ENCODE measurements around the gene NECTIN4.
"Not testable (repeated sequence)": the region's sequence is repeated elsewhere in the genome, so short reads cannot be mapped to it uniquely, and the experiment has no call there.

The NECTIN4 gene

DNA sequence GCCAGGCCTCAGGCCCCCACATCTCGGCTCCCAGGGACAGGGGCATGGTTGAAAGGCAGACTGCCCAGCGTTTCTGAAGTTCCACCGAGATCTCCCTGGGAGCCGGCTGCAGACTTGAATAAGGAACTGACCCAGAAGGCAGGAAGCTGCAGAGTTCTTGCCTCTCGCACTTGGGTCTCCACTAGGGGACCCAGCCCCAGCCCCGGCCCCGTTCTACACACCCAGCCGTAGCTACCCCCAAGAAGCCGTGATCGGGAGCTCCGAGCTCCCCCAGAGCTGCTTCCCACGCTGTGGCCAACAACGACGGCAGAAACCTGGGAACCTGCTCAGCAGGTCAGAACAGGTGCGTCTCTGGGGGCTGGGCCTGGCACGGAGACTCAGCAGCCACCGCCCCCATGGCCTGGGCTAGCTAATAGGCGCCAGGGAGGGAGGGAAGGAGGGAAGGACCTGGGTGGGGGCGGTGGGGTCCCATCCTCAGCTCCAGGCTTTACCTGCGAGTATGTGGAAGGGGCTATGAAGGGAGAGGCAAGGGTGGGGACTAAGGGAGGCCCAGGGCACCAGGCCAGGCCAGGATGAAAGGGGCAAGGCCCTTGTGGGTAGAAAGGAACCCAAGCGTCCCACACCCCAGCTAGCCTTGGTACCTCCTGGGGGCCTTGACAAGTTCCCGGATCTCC, at the start of gene NECTIN4:
Gene NECTIN4, minus strand, starts transcription at position 308 of the 674 bp plus-strand sequence. Its CDS starts 262 bp downstream, at position 46.
- no peak for DNase-seq

- no peak for DNase-seq
Observed at GRCh38 chr1:161138431-161138830, 49.1 kb upstream of the NECTIN4 start.

DNA sequence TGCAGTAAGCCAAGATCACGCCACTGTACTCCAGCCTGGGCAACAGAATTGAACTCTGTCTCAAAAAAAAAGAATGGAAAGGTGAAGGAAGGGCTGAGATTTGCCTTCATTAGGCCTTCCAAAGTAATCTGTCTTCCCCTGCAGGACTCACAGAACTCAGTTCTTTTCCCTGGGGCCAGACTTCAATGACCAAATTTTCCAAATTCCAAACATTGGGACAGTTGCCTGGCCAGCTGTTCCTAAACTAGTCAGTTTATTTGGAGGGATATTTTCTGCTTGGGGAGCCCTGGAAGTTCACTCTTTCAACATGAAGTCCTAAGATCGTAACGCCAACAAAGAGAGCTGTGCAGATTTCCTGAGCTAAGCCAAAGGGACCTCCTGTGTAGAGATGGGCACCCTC, 48.5 kb upstream of the NECTIN4 start:
- DNase-seq: no peak

DNA sequence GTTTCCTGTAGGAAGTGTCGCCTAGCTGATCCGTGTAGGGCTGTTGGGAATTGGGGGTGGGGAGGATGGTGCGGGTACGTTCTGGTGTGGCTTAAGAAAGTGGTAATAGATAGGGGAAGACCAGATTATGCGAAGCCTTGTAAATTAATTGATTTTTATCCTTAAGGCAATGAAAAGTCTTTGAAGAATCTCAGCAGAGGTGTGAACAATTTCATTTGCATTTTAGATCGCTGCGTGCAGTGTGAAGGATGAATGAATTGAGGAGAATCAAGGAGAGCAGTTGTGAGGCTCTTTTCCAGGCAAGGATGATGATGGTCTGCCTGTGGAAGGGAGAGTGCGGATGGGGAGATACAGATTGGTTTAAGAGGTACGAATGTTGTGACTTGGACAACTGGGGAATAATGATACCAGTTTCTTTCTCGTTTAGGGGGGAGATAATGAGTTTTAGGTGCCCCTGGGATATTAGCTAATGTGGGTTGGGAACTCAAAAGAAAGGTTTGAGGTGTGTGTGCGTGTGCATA, 43.9 kb upstream of the NECTIN4 start:
- DNase-seq: no peak

- peak; percentile 96 for DNase-seq
Observed at GRCh38 chr1:161132410-161133219, 43.3 kb upstream of the NECTIN4 start, which contains the start of gene DEDD. Gene DEDD (minus strand): TSS chr1:161132667. CDS start chr1:161124462, 8,205 bp downstream.

- DNase-seq: no peak
Observed at GRCh38 chr1:161131523-161132409, 42.4 kb upstream of the NECTIN4 start.

- no peak for DNase-seq
Observed at GRCh38 chr1:161130266-161130665, 40.9 kb upstream of the NECTIN4 start.

GRCh38 chr1:161128591-161129420, 39.4 kb upstream of the NECTIN4 start:
- DNase-seq: no peak

DNA sequence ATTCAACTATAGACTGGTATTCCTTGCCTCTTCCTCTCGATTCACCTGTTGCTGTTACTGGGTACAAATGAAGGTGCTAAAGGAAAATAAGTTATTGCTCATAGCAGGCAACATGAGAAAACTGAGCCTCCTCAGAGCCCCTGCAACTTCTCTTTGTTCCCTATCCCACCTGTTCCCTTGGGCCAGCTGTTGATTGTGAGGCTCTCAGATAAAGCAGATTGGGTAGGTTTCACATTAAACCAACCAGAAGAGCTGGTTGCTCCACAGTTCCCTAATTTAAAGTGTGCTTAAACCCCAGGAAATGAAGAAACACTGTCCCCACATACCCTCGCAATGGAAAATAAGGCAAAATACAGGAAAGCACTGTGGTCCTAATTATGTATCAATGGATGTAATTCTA, 38.3 kb upstream of the NECTIN4 start:
- DNase-seq: no peak

DNA sequence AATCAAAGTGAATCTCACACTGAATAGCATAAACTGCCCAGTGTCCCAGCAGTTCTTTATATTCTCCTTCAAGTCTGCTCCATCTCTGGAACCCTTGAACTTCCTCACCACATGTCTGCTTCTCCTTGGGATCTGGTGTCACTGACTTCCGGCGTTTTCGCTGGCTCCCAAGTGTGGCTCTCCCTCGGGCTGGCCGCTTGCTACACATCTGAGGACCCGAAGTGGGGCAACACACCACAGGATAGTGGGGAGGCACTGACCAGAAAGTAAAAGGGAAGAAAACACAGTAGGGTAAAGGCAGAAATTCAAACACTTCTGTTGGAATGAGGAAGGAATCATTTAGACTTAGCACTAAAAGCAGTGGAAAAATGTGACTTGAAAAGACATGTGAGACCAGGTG, 33.6 kb upstream of the NECTIN4 start:
- DNase-seq: no peak

DNA sequence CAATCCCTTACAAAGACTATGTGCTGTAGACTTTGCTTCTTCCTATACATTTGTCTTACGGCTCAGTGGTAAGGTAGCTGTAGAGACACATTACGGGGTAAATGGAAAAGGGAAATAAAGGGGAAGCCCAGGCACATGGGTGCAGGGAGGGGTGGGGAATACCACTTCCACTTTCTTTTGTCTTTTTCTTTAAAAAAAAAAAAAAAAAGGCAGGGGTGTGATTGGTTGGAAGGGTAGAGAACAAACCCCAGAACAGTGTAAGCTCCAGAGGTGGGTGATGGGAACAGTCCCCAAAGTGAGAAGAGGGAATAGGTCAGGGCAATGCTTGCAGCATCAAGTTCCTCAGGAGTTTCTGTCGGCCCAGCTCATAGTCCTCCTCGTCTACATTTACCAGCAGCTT, 32.5 kb upstream of the NECTIN4 start:
- DNase-seq: no peak

DNA sequence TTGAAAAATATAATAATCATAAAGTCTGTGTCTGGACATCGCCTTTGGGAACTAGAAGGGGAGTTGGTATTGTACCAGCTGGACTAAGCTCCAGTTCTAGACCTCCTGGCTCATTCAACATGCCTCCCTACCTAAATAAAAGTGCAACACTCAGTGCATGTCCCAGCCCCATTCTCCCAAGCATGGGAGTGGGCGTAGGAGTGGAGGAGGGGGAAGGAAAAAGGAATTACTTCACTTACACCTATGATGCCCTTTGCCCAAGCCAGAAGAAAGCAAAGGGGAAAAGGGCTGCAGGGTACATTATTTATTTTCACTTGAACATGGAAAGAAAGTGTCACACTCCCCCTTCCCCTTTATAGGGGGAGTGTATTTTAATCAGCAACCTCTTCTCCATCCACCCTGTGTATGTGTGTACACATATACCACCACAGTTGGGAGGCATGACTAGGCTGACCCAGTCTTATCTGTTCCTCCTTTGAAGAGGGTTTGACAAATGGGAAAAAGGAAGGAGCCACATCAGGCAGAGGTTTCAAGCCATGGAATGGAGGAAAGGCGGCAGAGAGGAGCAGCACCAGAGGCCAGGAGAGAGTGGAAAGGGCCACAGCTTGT, 31.8 kb upstream of the NECTIN4 start:
- no peak for DNase-seq

DNA sequence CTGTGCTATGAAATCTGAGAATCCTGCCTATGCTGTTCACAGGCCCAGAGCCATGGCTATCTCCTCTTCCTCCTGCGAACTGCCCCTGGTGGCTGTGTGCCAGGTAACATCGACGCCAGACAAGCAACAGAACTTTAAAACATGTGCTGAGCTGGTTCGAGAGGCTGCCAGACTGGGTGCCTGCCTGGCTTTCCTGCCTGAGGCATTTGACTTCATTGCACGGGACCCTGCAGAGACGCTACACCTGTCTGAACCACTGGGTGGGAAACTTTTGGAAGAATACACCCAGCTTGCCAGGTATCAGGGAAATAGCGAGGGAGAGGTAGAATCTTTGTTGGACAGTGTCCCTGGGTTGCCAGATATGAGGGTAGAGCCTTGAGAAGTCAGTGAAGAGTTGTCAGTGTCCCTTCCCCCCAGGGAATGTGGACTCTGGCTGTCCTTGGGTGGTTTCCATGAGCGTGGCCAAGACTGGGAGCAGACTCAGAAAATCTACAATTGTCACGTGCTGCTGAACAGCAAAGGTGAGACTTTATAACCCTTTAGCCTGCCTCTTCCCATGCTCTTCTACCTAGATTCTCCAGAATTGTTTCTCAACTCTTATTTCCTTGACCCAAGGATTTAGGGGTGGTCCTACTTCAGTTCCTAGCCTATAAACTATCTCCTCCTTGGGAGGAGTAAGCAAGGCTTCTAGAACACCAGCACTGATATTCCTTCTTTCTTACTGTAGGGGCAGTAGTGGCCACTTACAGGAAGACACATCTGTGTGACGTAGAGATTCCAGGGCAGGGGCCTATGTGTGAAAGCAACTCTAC, 29.9 kb upstream of the NECTIN4 start:
- DNase-seq: no peak

DNA sequence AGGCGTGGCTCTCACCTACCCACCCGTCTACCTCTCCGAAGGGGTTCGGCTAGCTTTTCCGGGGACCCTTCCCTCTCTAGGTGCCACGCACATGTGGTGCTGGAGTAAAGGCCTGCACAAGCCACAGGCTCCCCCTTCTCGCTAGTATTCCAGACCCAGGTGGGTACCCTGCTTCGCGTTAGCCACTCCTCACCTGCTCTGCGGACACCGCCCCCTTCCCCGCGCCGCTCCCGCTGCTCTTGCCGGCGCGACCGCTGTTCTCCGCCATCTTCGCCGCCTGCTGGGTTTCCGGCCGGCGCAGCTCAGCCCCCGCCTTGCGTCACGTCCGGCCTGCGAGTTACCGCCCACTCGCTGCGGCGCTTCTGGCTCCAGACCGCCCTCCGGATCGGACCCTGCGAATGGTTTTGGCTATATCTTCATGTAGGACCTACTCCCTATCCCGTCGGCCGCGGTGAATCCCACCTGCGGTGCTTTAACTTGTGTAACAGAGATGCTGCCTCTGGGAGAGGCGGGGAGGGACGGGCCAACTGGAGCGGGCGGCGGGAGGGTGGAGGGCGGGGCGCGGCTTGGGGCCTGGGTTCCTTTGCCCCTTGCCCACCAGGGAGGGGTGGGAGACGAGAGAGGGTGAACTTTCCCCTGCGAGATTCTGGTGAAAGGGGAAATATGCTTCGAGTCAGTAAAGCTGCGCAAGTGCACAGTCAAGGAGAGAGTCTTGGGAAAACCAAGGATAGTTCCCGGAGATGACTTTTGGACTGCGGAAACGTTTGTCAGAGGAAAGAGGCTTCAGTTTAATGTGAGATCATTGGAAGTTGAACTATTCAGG, 28.6 kb upstream of the NECTIN4 start, which contains the start of the genes NIT1 and PFDN2:
Gene NIT1, plus strand, starts transcription at position 347 of the 823 bp plus-strand sequence. Its CDS starts 72 bp downstream, at position 419.
Gene PFDN2, minus strand, starts transcription at position 279 of the 823 bp plus-strand sequence. Its CDS starts 11 bp downstream, at position 268.
- peak; percentile 75 for DNase-seq

DNA sequence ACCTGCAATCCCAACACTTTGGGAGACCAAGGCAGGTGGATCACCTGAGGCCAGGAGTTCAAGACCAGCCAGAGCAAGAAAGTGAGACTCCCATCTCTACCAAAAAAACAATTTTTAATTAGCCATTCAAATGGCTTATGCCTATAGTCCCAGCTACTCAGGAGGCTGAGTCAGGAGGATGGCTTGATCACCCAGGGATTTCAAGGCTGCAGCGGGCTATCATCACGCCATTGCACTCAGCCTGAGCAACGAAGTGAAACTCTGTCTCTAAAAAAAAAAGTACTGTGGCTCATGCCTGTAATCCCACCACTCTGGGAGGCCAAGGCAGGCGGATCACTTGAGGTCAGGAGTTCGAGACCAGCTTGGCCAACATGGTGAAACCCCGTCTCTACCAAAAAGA, 26.6 kb upstream of the NECTIN4 start:
- DNase-seq: not testable (repeated sequence)

DNA sequence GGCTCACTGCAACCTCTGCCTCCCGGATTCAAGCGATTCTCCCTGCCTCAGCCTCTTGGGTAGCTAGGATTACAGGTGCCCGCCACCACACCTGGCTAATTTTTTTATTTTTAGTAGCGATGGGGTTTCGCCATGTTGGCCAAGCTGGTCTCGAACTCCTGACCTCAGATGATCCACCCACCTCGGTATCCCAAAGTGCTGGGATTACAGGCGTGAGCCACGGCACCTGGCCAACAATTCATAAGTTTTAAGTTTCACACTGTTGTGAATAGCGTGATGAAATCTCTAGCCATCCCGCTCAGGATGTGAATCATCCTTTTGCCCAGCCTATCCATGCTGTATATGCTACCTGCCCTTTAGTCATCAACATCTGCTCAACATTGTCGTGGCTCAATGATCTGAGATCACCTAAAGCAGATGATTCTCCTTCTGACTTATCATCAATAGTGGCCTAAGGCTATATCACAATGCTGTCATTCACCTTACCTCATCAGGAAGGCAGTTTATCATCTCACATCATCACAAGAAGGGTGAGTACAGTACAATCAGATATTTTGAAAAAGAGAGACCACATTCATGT, 25.9 kb upstream of the NECTIN4 start:
- no peak for DNase-seq

DNA sequence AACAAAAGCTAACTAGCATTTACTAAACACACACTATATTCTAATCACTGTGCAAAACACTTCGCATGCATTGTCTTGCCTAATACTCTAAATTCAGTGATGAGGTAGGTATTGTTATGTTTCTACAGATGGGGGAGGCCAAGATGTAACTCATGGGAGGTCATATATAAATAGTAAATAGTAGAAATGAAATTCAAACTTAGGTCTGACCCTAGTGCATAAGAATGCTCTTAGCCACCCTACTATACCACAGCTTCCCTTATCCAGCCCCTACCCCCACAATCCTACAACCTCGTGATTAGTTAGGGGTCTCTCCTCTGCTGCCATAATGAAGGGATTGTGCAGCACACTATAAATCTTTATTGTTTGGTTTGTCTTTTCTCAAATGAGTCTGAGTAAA, 25.2 kb upstream of the NECTIN4 start:
- no peak for DNase-seq

DNA sequence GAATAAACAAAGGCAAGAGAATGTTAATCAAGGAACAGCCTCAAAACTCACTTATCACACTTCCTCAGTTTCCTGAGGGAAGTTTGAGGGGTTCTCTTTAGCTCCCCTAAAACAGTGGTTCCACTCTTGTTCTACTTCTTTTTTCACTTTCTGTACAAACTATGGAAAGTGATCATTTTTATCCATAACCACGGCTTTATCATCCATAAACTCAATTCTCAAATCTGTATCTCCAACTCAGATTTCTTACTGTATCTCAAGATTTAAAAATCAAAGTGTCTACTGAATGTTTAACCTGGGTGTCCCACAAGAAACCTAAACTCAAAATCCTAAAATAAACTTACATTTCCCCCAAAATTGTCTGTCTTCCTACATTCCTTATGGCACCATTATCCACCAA, 24.6 kb upstream of the NECTIN4 start:
- DNase-seq: no peak

DNA sequence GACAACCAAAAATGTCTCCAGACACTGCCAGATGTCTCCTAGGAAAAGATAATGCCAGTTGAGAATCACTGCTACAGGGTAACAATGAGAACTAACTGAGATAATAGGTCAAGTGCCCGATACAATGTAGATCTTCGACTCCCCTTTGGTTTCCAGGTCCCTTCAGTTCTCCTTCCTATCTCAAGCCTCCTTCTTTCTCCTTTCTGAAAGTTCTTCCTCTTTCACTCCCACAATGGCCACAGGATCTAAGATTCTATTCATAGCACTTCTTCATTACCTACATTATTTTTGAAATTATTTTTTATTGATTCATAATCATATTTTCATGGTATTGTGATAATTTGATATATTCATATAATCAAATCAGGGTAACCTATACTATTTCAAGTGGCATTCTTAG, 22.2 kb upstream of the NECTIN4 start:
- no peak for DNase-seq

All from NCI-H2029 (cell line).